Activated T-helper 1 cell treated with anti-CD3 and anti-CD28 coated beads, Interleukin-12 subunit alpha, Interleukin-12 subunit beta, Interleukin-2, Interleukin-4 antibody, amounts not matched to agents 30 ng/mL and 10 ng/mL and 1 ng/mL, durations not matched to agents 14 hours and 24 hours and 36 hours (primary cell): Measurements from ENCODE around the gene WDR54. TPM values are rescaled to one million over a fixed set of nuclear protein-coding genes. Genes with fewer than 3 reads are reported as not detected.
"Not testable (repeated sequence)": the region's sequence is repeated elsewhere in the genome, so short reads cannot be mapped to it uniquely, and the experiment has no call there.

Source experiments
- DNase-seq: peaks from one replicate; pipeline ENCODE4 v3.0.0; 2021; ENCODE audit warnings: low spot score
- H3K27ac Mint-ChIP-seq: one replicate; pipeline ENCODE4 v1.8.0; 2021; ENCODE audit warnings: mild to moderate bottlenecking, mixed read lengths
- H3K27me3 Mint-ChIP-seq: one replicate; pipeline ENCODE4 v1.8.0; 2022; ENCODE audit warnings: mild to moderate bottlenecking, moderate library complexity, mixed read lengths; ENCODE audit not compliant: insufficient read depth
- H3K36me3 Mint-ChIP-seq: one replicate; pipeline ENCODE4 v1.8.0; 2021; ENCODE audit warnings: low read depth, mixed read lengths
- H3K4me1 Mint-ChIP-seq: one replicate; pipeline ENCODE4 v1.8.0; 2021; ENCODE audit warnings: low read depth, mixed read lengths
- H3K4me3 Mint-ChIP-seq: one replicate; pipeline ENCODE4 v1.8.0; 2021; ENCODE audit warnings: mild to moderate bottlenecking, moderate library complexity, mixed read lengths
- H3K9me3 Mint-ChIP-seq: one replicate; pipeline ENCODE4 v1.8.0; 2021; ENCODE audit warnings: mixed read lengths
- intact Hi-C: fragments of 100-400 bp; cut with micrococcal nuclease; formaldehyde crosslinking; loops from one replicate; pipeline ENCODE4 v1.15.1; 2024
- total RNA-seq: library from RNA; stranded (reverse); gene quantifications from 2 replicates; pipeline ENCODE4 v1.2.3, GENCODE V29; 2022

The WDR54 gene
- total RNA-seq, 1 donor from 2014 or later, result 58.6 TPM

GRCh38 chr2:74440378-74441169, 19.0 kb downstream of the WDR54 start:
- DNase-seq, result peak; percentile 37
- peaks cover 36% of the 10 kb centered on the region for H3K27me3 Mint-ChIP-seq
- H3K27ac Mint-ChIP-seq, result no peak overlapping the region
- H3K36me3 Mint-ChIP-seq, result no peaks in the 10 kb centered on the region
- peaks cover 22% of the 10 kb centered on the region for H3K4me1 Mint-ChIP-seq
- intact Hi-C loops, result loop anchor here (1.0 to 2.0 kb wide), 2 partner anchors 14 to 19 kb away; partner anchors contain the start of genes C2orf81, INO80B and WDR54
- no peaks in the 10 kb centered on the region for H3K9me3 Mint-ChIP-seq
- H3K4me3 Mint-ChIP-seq, result peak overlapping the region; percentile 73

GRCh38 chr2:74441170-74441689, 19.7 kb downstream of the WDR54 start:
- Mint-ChIP-seq H3K36me3 (no peaks in the 10 kb centered on the region), H3K9me3 (no peaks in the 10 kb centered on the region), H3K4me1 (peaks cover 22% of the 10 kb centered on the region), H3K4me3 (peak overlapping the region; percentile 73), H3K27me3 (peaks cover 36% of the 10 kb centered on the region), H3K27ac (no peak overlapping the region)
- intact Hi-C loops, result loop anchor here (2.0 kb wide), 1 partner anchor 14 kb away; the partner anchor contains the start of gene INO80B
- DNase-seq, result no peak

GRCh38 chr2:74441690-74442482, 20.4 kb downstream of the WDR54 start, which contains the start of gene RTKN:
TSS of gene RTKN (minus strand) at chr2:74441937. CDS start at chr2:74441816, 121 bp downstream.
- H3K36me3 Mint-ChIP-seq, result no peaks in the 10 kb centered on the region
- no peaks in the 10 kb centered on the region for H3K9me3 Mint-ChIP-seq
- intact Hi-C loops, result loop anchor here (2.0 kb wide), 1 partner anchor 13 kb away; the partner anchor contains the start of gene INO80B
- peak; percentile 34 for DNase-seq
- peak within 1 kb of the TSS; percentile 73 for H3K4me3 Mint-ChIP-seq
- peaks cover 22% of the 10 kb centered on the region for H3K4me1 Mint-ChIP-seq
- H3K27me3 Mint-ChIP-seq, result peaks cover 36% of the 10 kb centered on the region
- no peak within 1 kb of the TSS for H3K27ac Mint-ChIP-seq

GRCh38 chr2:74442483-74443297, 21.2 kb downstream of the WDR54 start:
- H3K36me3 Mint-ChIP-seq, H3K27ac Mint-ChIP-seq, H3K9me3 Mint-ChIP-seq, DNase-seq, intact Hi-C loops: not testable (repeated sequence)
- H3K4me1 Mint-ChIP-seq, result peaks cover 22% of the 10 kb centered on the region
- H3K27me3 Mint-ChIP-seq, result peaks cover 41% of the 10 kb centered on the region
- peak overlapping the region; percentile 71 for H3K4me3 Mint-ChIP-seq

- H3K27me3 Mint-ChIP-seq, result peaks cover 36% of the 10 kb centered on the region
- H3K36me3 Mint-ChIP-seq, result no peaks in the 10 kb centered on the region
- no peaks in the 10 kb centered on the region for H3K9me3 Mint-ChIP-seq
- no peak overlapping the region for H3K4me3 Mint-ChIP-seq
- H3K27ac Mint-ChIP-seq, result no peak overlapping the region
- H3K4me1 Mint-ChIP-seq, result peaks cover 10% of the 10 kb centered on the region
- DNase-seq, result no peak
- intact Hi-C loops, result no loop called here
Measured at GRCh38 chr2:74444498-74445318, 23.2 kb downstream of the WDR54 start.

- no peak overlapping the region for H3K27ac Mint-ChIP-seq
- no peaks in the 10 kb centered on the region for H3K9me3 Mint-ChIP-seq
- peaks cover 25% of the 10 kb centered on the region for H3K27me3 Mint-ChIP-seq
- intact Hi-C loops, result no loop called here
- H3K4me1 Mint-ChIP-seq, result peaks cover 13% of the 10 kb centered on the region
- no peak overlapping the region for H3K4me3 Mint-ChIP-seq
- peaks cover under 1% of the 10 kb centered on the region for H3K36me3 Mint-ChIP-seq
- DNase-seq, result no peak
Measured at GRCh38 chr2:74447230-74447999, 25.9 kb downstream of the WDR54 start.

- Mint-ChIP-seq H3K27me3 (peaks cover 20% of the 10 kb centered on the region), H3K27ac (no peak overlapping the region), H3K9me3 (no peaks in the 10 kb centered on the region), H3K4me1 (peaks cover 24% of the 10 kb centered on the region), H3K4me3 (no peak overlapping the region), H3K36me3 (peaks cover 1% of the 10 kb centered on the region)
- intact Hi-C loops, result no loop called here
- no peak for DNase-seq
Measured at GRCh38 chr2:74448771-74449170, 27.2 kb downstream of the WDR54 start.

- Mint-ChIP-seq H3K27ac (no peak overlapping the region), H3K27me3 (peaks cover 5% of the 10 kb centered on the region), H3K4me1 (peaks cover 29% of the 10 kb centered on the region), H3K9me3 (no peaks in the 10 kb centered on the region), H3K36me3 (peaks cover 9% of the 10 kb centered on the region), H3K4me3 (no peak overlapping the region)
- intact Hi-C loops, result loop anchor here (10.0 kb wide), 2 partner anchors 466 to 526 kb away; partner anchors contain the start of genes DGUOK and TET3
- DNase-seq, result no peak
Measured at GRCh38 chr2:74450570-74451190, 29.1 kb downstream of the WDR54 start.

- peak; percentile 98 for DNase-seq
- H3K27ac Mint-ChIP-seq, result peak within 1 kb of the TSS; percentile 95
- peaks cover 24% of the 10 kb centered on the region for H3K36me3 Mint-ChIP-seq
- H3K27me3 Mint-ChIP-seq, result no peaks in the 10 kb centered on the region
- H3K4me1 Mint-ChIP-seq, result peaks cover 59% of the 10 kb centered on the region
- peak within 1 kb of the TSS; percentile 98 for H3K4me3 Mint-ChIP-seq
- no peaks in the 10 kb centered on the region for H3K9me3 Mint-ChIP-seq
- intact Hi-C loops, result loop anchor here (1.0 to 10.0 kb wide), 17 partner anchors 10 to 1384 kb away; partner anchors contain the start of genes ALMS1, AUP1, C2orf81 and CCT7
Measured at GRCh38 chr2:74454654-74455511, 33.4 kb downstream of the WDR54 start, which contains the start of gene INO80B. TSS of gene INO80B (plus strand) at chr2:74455087. CDS start at chr2:74455117, 30 bp downstream.

- no peaks in the 10 kb centered on the region for H3K27me3 Mint-ChIP-seq
- intact Hi-C loops, result loop anchor here (10.0 kb wide), 2 partner anchors 472 to 532 kb away; partner anchors contain the start of genes DGUOK and TET3
- DNase-seq, result no peak
- H3K4me3 Mint-ChIP-seq, result peak overlapping the region; percentile 98
- H3K27ac Mint-ChIP-seq, result peak overlapping the region; percentile 95
- H3K9me3 Mint-ChIP-seq, result no peaks in the 10 kb centered on the region
- peaks cover 29% of the 10 kb centered on the region for H3K36me3 Mint-ChIP-seq
- peaks cover 67% of the 10 kb centered on the region for H3K4me1 Mint-ChIP-seq
Measured at GRCh38 chr2:74457129-74457548, 35.6 kb downstream of the WDR54 start.
